ENCODE data around the gene EFCAB5. TPM values are rescaled to one million over a fixed set of nuclear protein-coding genes. Genes with fewer than 3 reads are reported as not detected.

EFCAB5 gene
- total RNA-seq, 8 experiments from 2014 or later = 0.14 to 0.96 (median 0.81) TPM; not detected in 1

Other genes with a start within 250 kb of the EFCAB5 start
- gene SSH2, start 11.4 kb upstream of the EFCAB5 start, total RNA-seq = 10 to 100 TPM; 12.4 to 80.9 (median 16.0) TPM
- 10 to 100 TPM in 6 of 8 experiments, 1 to 10 TPM in 2; 6.3 to 48.1 (median 17.3) TPM for gene NSRP1, start 175.2 kb downstream of the EFCAB5 start, total RNA-seq